Anterior cingulate cortex (tissue), 58 donors: ENCODE measurements around the gene PRICKLE4.
"Not testable (repeated sequence)": the region's sequence is repeated elsewhere in the genome, so short reads cannot be mapped to it uniquely, and the experiment has no call there.

Source experiments
- DNase-seq, 58 donors: peaks; one replicate each; lab custom pipeline; 2025; lab: John Stamatoyannopoulos, UW

PRICKLE4 gene

GRCh38 chr6:41743406-41744235, 37.0 kb upstream of the PRICKLE4 start:
- no peak for DNase-seq

DNA sequence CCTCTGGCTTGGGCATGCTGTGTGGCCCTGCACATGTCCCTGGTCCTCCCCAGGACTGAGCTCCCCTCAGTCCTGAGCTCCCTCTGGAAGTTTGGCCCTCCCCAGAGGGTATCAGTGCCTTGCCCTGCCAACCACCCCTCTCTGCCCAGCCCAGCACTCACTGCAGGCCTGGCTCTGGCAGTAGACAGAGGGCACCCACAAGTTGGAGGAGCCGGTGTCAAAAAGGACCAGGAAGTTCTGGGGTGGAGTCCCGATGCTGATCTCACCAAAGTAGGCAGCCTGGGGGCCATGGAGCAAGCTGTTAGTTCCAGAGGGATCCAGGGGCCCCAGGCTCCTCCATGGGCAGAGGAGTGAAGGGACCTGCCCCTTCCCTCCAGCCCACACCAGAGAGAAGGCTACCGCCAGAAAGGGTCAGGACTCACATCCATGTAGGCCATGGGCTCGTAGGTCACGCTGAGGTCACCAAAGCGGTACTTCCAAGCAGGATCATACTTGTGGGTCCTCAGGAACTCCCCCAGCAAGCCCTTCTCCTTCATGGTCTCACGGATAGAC, 36.3 kb upstream of the PRICKLE4 start:
- DNase-seq, result no peak

- DNase-seq, result no peak
Observed at GRCh38 chr6:41746107-41746506, 34.5 kb upstream of the PRICKLE4 start.

- DNase-seq, result no peak
Observed at GRCh38 chr6:41747256-41748101, 33.1 kb upstream of the PRICKLE4 start, which contains the start of gene PGC. Gene PGC, minus strand, starts transcription at chr6:41747397. Its CDS starts 63 bp downstream, at chr6:41747334.

DNA sequence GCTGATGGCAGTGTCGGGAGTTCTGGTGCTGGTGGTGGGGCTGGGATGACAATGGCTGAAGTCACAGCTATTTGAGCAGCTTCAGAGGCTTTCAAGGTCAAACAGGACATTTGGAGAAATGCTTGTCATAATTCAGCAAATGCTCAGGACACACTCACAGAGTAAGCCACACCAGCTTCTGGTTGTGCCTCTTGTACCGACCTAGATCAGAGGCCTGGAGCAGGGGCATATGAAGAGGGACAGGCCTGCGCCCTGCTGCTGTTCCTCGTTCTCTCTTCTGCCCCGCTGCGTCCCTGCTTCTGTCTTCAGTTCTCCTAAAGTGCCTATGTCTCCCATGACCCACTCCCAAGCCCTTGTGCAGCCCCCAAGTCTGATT, 32.5 kb upstream of the PRICKLE4 start:
- DNase-seq, result no peak

- DNase-seq, result no peak
Observed at GRCh38 chr6:41748542-41748941, 32.0 kb upstream of the PRICKLE4 start.

DNA sequence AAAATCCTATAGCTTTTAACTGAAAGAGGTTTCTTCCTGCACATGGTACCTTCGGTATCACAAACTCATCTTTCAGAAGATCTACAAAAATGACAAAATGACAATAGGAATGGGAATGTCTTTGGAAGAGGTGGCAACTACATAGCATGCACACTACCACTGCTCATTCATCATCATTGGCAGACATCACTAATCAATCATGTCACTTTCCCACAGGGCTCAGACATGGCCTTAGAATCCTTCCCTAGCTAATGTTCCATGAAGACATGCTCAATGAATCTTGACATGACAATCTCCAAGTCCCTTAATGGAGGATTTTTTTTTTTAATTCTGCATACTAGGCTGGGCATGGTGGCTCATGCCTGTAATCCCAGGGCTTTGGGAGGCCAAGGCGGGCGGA, 30.2 kb upstream of the PRICKLE4 start:
- no peak for DNase-seq

- DNase-seq, result no peak
Observed at GRCh38 chr6:41755895-41756294, 24.7 kb upstream of the PRICKLE4 start.

DNA sequence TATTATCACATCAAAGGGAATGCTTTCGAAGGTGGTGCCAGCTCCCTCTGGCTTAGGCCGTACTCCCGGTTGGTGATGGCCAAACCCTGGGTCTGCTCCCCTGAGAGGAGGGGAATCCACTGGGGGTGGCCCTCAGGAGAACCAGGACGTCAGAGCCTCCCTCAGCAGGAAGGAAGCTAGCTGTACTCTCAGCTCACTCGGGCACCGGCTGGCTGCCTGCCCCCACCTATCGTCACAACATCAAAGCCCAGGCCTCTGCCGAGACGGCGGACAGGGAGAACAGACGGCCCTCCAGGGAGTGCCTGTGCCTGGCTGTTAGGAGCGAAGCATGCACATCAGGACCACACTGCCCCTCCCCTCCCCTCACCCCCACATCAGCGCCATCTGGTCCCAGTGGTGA, 24.2 kb upstream of the PRICKLE4 start:
- DNase-seq, result no peak

DNA sequence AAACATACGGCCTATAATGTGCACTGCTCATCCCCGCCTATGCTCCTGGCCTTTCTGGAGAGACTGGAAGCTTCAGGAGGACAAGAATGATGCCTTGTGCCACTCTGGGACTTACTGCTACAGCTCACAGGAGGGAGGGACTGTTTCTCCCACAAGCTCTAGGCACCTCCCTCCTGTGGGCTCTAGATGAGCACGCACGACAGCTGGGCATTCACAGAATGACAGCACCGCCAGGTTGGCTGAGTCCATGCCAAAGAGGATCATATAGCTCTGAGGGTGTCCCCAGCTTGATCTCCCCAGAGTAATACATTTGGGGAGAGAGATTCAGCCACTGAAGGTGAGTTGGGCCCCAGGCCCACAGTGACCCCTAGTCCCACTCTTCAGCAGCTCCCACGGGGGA, 23.3 kb upstream of the PRICKLE4 start:
- no peak for DNase-seq

DNA sequence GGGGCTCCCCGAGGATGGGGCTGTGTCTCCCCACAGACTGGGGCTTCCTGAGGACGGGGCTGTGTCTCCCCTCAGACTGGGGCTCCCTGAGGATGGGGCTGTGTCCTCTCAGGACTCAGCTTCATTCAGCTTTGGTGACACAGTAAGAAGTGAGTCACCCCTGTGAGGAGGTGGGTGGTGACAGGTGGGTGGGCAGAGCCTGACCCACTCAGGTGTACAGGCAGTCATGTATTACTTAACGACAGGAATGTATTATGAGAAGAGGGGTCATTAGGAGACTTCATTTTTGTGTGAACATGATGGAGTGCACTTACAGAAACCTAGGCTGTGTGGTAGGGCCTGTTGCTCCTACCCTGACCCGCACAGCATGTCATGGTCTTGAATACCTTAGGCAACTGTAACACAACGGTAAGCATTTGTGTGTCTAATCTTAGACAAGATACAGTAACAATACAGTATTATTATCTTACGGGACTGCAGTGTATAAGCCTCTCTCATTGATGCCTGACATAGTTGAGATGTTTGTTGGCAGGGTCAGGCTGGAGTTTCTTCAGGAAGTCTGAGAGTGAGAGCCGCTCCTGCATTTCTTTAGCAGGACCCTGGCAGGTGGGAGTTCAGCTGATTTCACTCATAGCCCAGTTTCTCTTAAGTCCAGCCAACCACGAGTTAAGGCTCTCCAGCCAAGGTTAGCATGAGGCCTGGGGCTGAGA, 22.5 kb upstream of the PRICKLE4 start:
- DNase-seq, result no peak

DNA sequence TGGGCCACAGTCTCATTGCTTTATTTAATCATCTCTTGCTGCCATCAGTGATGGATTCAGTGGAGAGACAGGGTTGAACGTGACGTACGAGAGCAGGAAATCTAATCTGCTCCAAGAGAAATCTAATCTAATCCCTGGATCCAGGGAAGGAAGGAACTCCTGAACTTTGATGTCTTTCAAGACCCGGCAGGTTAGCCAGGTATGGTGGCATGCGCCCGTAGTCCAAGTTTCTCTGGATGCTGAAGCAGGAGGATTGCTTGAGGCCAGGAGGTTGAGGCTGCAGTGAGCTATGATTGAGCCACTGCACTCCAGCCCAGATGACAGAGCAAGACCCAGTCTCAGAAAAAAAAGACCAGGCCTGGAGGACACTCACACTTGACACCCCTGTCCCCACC, 21.9 kb upstream of the PRICKLE4 start:
- DNase-seq, result no peak

GRCh38 chr6:41759106-41759904, 21.3 kb upstream of the PRICKLE4 start:
- no peak for DNase-seq

DNA sequence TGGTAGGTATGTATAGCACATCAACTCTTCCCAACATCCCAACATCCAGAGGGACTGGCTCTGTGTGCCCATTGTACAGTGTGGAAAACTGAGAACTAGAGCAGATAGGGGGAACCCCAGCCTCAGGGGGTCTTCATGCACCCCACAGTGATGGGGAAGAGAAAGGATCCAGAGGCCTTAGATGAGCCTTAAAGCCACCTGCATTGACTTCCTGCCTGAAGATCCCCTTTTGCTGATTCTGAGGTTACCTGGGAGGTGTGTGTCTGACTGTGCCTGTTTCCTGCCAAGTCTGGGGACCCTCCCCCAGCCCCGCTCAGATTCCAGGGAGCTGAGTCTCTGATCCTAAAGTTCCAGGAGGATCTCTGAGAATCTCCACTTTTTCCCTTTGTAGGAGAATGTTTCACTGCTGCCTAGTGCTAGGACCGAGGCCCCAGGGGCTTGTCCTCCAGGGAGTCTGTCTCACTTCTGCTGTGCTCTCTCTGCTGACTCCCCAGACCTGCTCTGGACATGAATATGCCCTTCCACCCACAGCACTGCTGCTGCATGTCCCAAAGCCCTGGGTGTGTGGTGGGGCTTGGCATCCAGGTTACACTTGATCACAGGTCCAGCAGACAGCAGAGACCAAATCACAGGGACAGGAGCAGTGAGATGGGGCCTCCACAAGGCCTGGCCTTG, 20.5 kb upstream of the PRICKLE4 start:
- no peak for DNase-seq

GRCh38 chr6:41763470-41763869, 17.1 kb upstream of the PRICKLE4 start:
- no peak for DNase-seq

GRCh38 chr6:41766043-41766664, 14.4 kb upstream of the PRICKLE4 start:
- not testable (repeated sequence) for DNase-seq

- DNase-seq, result no peak
Observed at GRCh38 chr6:41767112-41767833, 13.3 kb upstream of the PRICKLE4 start.
